Skin of body (tissue), 2 donors: ENCODE measurements around the gene CSHL1. TPM values are rescaled to one million over a fixed set of nuclear protein-coding genes. Genes with fewer than 3 reads are reported as not detected.
"Not testable (repeated sequence)": the region's sequence is repeated elsewhere in the genome, so short reads cannot be mapped to it uniquely, and the experiment has no call there.

Experiments used
- DNase-seq: peaks from one replicate; lab custom pipeline; 2025; lab: John Stamatoyannopoulos, UW
- total RNA-seq: library from RNA; depleted of rRNA; stranded (reverse); fragments of >200 nt; gene quantifications from one replicate; pipeline ENCODE4 v1.2.3, GENCODE V29; 2014

The CSHL1 gene
- total RNA-seq, 1 donor from 2014 or later: not detected

DNA sequence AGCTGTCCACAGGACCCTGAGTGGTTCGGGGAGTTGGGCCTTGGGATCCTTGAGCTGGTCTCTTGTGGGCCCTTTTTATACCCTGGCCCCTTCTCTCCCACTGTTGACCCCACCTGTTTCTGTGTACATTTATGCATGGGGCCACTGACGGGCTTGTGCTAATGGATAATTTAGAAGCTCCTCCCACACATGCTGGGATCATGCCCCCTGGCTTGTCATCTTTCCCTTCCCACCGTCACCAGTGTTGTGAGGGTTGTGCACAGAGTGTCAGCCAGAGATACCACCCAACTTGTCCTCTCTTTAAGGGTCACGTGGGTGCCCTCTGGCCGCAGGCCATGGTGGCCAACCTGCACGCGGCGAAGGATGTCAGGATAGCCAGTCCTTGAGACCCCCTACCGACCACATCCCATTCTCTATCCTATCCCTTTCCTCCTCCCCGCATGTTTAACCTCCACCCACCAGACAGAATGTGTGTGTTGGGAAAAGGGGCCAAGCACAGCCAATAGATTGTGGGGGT is 7.8 kb upstream of the CSHL1 start, which contains the start of gene GH1:
Gene GH1, minus strand, starts transcription at position 51 of the 517 bp plus-strand sequence. CDS start 63 bp downstream, outside the sequence.
- not testable (repeated sequence) for DNase-seq

DNA sequence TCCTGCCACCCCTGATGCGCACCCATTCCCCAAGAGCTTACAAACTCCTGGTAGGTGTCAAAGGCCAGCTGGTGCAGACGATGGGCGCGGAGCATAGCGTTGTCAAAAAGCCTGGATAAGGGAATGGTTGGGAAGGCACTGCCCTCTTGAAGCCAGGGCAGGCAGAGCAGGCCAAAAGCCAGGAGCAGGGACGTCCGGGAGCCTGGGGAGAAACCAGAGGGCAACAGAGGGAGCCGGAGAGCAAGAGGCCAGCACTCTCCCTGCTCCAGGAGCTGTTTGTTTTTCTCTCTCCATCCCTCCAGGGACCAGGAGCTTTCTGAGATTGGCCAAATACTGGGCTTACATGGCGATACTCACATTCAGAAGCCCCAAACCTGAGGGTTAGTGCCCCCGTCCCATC is 7.2 kb upstream of the CSHL1 start:
- DNase-seq: no peak

- DNase-seq: no peak
Observed at GRCh38 chr17:63917646-63918045, 6.6 kb upstream of the CSHL1 start.

- DNase-seq: not testable (repeated sequence)
Observed at GRCh38 chr17:63917206-63917605, 6.1 kb upstream of the CSHL1 start.

DNA sequence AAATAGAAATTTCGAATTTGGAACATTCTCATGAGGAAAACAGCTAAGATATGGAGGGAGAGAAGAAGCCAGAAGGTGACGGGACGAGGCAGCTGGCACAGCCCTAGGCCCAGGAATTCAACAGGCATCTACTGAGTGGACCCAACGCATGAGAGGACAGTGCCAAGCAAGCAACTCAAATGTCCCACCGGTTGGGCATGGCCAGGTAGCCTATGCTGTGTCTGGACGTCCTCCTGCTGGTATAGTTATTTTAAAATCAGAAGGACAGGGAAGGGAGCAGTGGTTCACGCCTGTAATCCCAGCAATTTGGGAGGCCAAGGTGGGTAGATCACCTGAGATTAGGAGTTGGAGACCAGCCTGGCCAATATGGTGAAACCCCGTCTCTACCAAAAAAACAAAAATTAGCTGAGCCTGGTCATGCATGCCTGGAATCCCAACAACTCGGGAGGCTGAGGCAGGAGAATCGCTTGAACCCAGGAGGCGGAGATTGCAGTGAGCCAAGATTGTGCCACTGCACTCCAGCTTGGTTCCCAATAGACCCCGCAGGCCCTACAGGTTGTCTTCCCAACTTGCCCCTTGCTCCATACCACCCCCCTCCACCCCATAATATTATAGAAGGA is 5.6 kb upstream of the CSHL1 start:
- no peak for DNase-seq

DNA sequence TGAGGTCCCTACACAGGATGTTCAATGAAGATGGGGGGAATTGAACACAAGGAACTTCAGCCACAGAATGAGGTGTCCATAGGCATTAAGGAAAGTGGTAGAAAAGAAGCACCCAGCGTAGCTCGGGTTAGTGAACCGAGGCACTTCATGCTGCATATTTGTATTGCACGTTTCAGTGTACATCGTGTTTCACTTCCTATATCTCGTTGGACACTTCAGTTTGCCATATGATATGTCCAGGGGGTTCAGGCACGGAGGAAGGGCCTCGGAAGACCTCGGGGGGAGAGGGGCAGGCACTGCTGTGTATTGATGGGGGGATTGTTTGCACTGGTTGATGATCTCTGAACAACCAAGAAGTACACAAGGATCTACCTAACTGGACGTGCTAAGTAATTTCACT is 4.7 kb upstream of the CSHL1 start:
- not testable (repeated sequence) for DNase-seq

- no peak for DNase-seq
Observed at GRCh38 chr17:63914471-63914870, 3.4 kb upstream of the CSHL1 start.

- DNase-seq: no peak
Observed at GRCh38 chr17:63911657-63912100, 621 bp upstream of the CSHL1 start.

DNA sequence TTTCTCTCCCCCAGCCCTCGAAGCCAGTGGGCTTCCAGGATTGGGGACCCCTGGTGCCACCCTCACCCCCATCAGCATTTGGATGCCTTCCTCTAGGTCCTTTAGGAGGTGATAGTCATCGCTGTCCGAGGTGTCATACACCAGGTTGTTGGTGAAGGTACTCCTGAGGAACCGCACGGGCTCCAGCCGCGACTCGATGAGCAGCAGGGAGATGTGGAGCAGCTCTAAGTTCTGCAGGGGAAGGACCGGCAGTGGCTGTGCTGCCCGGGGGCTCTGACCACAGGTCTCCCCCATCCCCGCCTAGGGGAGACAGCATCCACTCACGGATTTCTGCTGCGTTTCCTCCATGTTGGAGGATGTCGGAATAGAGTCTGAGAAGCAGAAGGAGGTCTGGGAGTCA is 962 bp downstream of the CSHL1 start:
- DNase-seq: no peak

- DNase-seq: not testable (repeated sequence)
Observed at GRCh38 chr17:63909586-63909985, 1.5 kb downstream of the CSHL1 start.

DNA sequence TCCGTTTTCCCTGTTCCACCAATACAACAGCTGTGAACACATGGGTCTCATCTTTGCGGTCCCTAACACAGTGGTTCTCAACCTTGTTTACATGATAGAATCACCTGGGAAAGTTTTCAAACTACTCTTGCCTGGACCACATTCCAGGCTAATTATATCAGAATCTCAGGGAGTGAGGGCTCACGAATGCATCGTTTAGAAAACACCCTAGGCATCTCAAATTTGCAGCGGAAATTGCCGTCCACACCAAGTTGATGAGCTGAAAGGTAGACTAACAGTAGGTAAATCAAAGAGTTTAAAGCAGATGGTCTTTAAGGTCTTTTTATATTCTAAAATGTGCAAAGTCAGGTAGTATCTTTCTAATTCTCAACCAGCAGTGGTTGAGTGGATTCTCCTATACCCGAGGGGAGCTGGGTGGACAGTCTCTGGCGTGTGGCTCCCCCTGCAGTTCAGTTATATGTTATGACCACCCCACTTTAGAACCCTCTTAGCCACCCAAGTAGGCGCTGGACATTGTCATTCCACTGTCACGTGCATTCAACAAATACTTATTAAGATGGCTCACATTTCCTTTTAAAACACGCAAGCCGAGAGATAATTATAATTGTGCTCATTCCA is 3.8 kb downstream of the CSHL1 start:
- DNase-seq: not testable (repeated sequence)

DNA sequence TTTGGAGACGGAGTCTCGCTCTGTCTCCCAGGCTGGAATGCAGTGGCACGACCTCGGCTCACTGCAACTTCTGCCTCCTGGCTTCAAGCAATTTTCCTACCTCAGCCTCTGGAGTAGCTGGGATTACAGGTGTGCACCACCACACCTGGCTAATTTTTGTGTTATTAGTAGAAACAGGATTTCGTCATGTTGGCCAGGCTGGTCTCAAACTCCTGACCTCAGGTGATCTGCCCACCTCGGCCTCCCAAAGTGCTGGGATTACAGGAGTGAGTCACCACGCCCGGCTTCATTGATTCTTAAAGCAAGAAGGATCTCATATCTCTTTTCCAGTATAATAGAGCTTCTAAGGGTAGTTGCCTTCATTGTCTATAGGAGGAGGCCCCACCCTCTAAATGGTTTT is 6.3 kb downstream of the CSHL1 start:
- not testable (repeated sequence) for DNase-seq

GRCh38 chr17:63903787-63904201 is 7.3 kb downstream of the CSHL1 start:
- not testable (repeated sequence) for DNase-seq

DNA sequence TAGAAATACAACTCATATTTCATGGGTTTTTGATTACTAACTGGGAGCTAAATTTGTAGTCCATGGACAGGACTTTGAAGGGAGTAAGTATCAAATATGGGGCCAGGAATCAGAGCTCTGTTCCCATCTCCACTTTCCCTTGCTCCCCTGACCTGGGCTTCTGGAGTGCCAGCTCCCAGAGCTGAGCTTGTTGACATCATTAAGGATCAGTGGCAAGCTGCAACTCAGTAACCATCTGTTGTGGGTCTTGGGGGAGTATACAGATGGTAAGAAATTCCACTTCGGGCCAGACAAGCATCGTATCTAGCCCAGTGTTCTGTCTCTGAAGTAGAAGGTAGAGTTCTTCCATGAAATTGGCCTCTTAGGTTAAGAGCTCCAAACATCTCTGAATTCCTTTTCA is 9.1 kb downstream of the CSHL1 start:
- DNase-seq: not testable (repeated sequence)

- DNase-seq: not testable (repeated sequence)
Observed at GRCh38 chr17:63898899-63899798, 11.9 kb downstream of the CSHL1 start.

DNA sequence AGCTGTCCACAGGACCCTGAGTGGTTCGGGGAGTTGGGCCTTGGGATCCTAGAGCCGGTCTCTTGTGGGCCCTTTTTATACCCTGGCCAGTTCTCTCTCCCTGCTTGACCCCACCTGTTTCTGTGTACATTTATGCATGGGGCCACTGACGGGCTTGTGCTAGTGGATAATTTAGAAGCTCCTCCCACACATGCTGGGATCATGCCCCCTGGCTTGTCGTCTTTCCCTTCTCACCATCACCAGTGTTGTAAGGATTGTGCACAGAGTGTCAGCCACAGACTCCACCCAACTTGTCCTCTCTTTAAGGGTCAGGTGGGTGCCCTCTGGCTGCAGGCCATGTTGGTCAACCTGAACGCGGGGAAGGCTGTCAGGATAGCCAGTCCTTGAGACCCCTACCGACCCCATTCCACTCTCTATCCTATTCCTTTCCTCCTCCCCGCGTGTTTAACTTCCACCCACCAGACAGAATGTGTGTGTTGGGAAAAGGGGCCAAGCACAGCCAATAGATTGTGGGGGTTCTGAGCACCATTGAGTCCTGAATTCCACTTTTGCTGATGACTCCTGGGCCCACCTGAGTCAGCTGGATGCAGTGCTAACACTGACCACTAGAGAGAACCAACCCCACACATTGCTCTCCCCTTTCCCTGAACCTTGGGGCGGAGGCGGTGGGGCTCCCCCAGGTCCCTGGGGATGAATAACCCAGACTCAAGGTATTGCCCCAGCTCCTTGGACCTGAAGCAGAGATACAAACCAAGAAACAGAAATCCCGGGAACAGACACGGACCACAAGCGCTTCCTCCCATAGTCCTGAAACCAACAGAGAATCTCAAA is 14.3 kb downstream of the CSHL1 start, which contains the start of gene CSH1:
Gene CSH1, minus strand, starts transcription at position 51 of the 831 bp plus-strand sequence. CDS start 63 bp downstream, outside the sequence.
- not testable (repeated sequence) for DNase-seq

DNA sequence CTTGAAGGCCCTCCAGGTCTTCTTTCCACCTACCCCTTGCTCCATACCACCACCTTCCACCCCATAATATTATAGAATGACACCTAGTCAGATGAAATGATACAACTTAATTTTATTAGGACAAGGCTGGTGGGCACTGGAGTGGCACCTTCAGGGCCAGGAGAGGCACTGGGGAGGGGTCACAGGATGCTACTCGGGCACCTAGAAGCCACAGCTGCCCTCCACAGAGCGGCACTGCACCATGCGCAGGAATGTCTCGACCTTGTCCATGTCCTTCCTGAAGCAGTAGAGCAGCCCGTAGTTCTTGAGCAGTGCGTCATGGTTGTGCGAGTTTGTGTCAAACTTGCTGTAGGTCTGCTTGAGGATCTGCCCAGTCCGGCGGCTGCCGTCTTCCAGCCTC is 16.2 kb downstream of the CSHL1 start:
- DNase-seq: not testable (repeated sequence)

- not testable (repeated sequence) for DNase-seq
Observed at GRCh38 chr17:63894021-63894420, 17.0 kb downstream of the CSHL1 start.

DNA sequence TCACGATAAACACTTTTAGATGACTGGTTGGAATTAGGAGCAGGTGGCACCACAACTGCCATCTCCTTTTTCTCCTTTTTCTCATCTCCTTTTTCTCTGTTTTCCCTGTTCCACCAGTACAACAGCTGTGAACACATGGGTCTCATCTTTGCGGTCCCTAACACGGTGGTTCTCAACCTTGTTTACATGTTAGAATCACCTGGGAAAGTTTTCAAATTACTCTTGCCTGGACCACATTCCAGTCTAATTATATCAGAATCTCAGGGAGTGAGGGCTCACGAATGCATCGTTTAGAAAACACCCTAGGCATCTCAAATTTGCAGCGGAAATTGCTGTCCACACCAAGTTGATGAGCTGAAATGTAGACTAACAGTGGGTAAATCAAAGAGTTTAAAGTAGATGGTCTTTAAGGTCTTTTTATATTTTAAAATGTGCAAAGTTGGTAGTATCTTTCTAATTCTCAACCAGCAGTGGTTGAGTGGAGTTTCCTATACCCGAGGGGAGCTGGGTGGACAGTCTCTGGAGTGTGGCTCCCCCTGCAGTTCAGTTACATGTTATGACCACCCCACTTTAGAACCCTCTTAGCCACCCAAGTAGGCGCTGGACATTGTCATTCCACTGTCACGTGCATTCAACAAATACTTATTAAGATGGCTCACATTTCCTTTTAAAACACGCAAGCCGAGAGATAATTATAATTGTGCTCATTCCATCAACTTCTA is 18.6 kb downstream of the CSHL1 start:
- not testable (repeated sequence) for DNase-seq
